ENCODE data around the gene PRX. TPM values are rescaled to one million over a fixed set of nuclear protein-coding genes. Genes with fewer than 3 reads are reported as not detected.
A peak's percentile ranks its signal among the peaks of the same experiment; 100 is the strongest.

Gene PRX
- total RNA-seq, 6 experiments from 2014 or later = 0.86 to 1.5 (median 0.94) TPM

- DNase-seq = no peak
- no peak overlapping the region for H3K4me3 Mint-ChIP-seq
- H3K9me3 Mint-ChIP-seq = no peaks in the 10 kb centered on the region
- H3K36me3 Mint-ChIP-seq (ENCODE audit: low read depth) = peaks cover 6% of the 10 kb centered on the region; the same call in 1 of the 2 replicates
- TF ChIP-seq CTCF (IDR thresholded peaks at IDR 0.05) = no peak
- peaks cover 13% of the 10 kb centered on the region for H3K4me1 Mint-ChIP-seq (ENCODE audit: low read depth)
- H3K27me3 Mint-ChIP-seq (ENCODE audit: insufficient read depth) = no peaks in the 10 kb centered on the region; the same call in none of the 2 replicates
- H3K27ac Mint-ChIP-seq = no peak overlapping the region
These were observed 45.4 kb downstream of the PRX start for GRCh38 chr19:40367577-40368434.

- H3K36me3 Mint-ChIP-seq (ENCODE audit: low read depth) = peaks cover 6% of the 10 kb centered on the region; the same call in 1 of the 2 replicates
- no peak for TF ChIP-seq CTCF (IDR thresholded peaks at IDR 0.05)
- no peak overlapping the region for H3K4me3 Mint-ChIP-seq
- no peaks in the 10 kb centered on the region for H3K9me3 Mint-ChIP-seq
- DNase-seq = no peak
- H3K27me3 Mint-ChIP-seq (ENCODE audit: insufficient read depth) = no peaks in the 10 kb centered on the region; the same call in none of the 2 replicates
- peaks cover 14% of the 10 kb centered on the region for H3K4me1 Mint-ChIP-seq (ENCODE audit: low read depth)
- H3K27ac Mint-ChIP-seq = no peak overlapping the region
These were observed 46.2 kb downstream of the PRX start for GRCh38 chr19:40366697-40367561.

DNA sequence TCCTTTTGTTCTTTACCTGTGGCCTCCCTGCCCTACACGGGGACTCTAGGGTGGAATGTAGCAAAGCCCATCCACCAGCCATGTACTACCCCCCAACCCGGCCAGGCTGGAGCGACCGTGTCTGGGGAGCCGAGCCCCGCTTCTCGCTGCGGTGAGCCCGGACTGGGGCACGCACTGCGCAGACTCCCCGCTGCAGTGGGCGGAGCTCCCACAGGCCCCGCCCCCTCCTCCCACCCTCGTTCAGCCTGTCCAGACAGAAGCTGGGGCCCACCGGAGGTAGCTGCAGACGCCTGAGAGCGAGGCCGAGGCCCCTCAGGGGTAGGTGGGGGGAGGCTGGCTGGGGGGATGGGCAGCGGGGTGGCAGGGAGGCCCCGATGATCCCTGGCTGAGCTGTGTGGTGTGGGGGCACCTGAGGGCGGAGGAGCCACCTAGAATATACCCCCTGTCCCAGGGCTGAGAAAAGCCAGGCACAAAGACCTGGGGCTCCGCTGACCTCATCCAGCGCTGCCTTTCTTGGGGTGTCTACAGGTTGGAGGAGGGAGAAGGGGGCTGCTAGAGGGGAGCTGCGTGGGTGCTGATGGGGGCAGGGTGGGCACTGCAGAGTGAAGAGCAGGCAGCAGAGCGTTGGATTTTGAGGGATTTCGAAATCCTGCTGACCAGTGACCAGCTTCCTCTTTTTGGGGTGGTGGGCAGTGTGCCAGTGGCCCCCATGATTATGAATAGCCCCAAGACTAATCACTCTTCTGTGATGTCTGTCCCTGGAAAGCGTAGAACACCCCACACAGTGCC is 47.4 kb downstream of the PRX start:
- no peaks in the 10 kb centered on the region; the same call in none of the 2 replicates for H3K27me3 Mint-ChIP-seq (ENCODE audit: insufficient read depth)
- no peak overlapping the region for H3K27ac Mint-ChIP-seq
- H3K4me3 Mint-ChIP-seq = peak overlapping the region; percentile 61; the same call in 1 of the 2 replicates
- H3K9me3 Mint-ChIP-seq = no peaks in the 10 kb centered on the region
- peaks cover 6% of the 10 kb centered on the region; the same call in 1 of the 2 replicates for H3K36me3 Mint-ChIP-seq (ENCODE audit: low read depth)
- peaks cover 14% of the 10 kb centered on the region for H3K4me1 Mint-ChIP-seq (ENCODE audit: low read depth)
- no peak for TF ChIP-seq CTCF (IDR thresholded peaks at IDR 0.05)
- no peak for DNase-seq

DNA sequence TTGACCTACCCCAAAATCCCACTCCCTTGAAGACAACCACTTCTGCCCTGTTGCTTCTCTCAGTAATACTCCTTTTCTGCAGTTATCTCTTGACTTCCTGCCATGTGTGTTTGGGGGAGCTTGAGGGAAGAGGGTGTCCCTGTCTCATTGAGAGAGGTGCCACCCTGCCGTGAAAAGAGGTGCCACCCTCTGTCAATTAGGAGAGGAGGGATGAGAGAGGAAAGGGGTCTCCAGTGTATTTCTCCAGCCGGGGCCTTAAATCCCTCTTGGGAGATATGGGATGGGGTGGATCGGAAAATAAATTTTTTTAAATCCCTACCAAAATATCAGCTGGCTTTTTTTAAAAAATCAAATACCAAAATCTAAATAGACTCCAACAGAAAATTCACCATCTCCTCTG is 48.2 kb downstream of the PRX start:
- Mint-ChIP-seq H3K4me3 (no peak overlapping the region; the same call in 1 of the 2 replicates), H3K27me3 (ENCODE audit: insufficient read depth) (no peaks in the 10 kb centered on the region; the same call in none of the 2 replicates), H3K9me3 (no peaks in the 10 kb centered on the region), H3K27ac (no peak overlapping the region), H3K4me1 (ENCODE audit: low read depth) (peaks cover 22% of the 10 kb centered on the region), H3K36me3 (ENCODE audit: low read depth) (peaks cover 7% of the 10 kb centered on the region; the same call in 1 of the 2 replicates)
- DNase-seq = no peak
- no peak for TF ChIP-seq CTCF (IDR thresholded peaks at IDR 0.05)

GRCh38 chr19:40363069-40363468 is 50.1 kb downstream of the PRX start:
- Mint-ChIP-seq H3K27me3 (ENCODE audit: insufficient read depth) (no peaks in the 10 kb centered on the region; the same call in none of the 2 replicates), H3K4me3 (no peak overlapping the region), H3K9me3 (no peaks in the 10 kb centered on the region), H3K4me1 (ENCODE audit: low read depth) (peaks cover 25% of the 10 kb centered on the region), H3K36me3 (ENCODE audit: low read depth) (peaks cover 11% of the 10 kb centered on the region; the same call in 1 of the 2 replicates), H3K27ac (no peak overlapping the region)
- no peak for DNase-seq
- TF ChIP-seq CTCF (IDR thresholded peaks at IDR 0.05) = no peak

Data from HFFc6 (cell line).